K562 (cell line): ENCODE results near the gene C1RL. TPM values are rescaled to one million over a fixed set of nuclear protein-coding genes. Genes with fewer than 3 reads are reported as not detected.
A peak's percentile ranks its signal among the peaks of the same experiment; 100 is the strongest.

Experiments
- CREB3 ChIP-seq: fragments of 450-650 bp; conservative IDR thresholded peaks from 2 replicates; pipeline ENCODE4 v1.6.1; 2016; ENCODE audit warnings: missing genetic modification characterization, low read depth, mild to moderate bottlenecking, missing compliant biosample characterization, moderate library complexity
- CTCFL ChIP-seq: IDR thresholded peaks from 2 replicates; pipeline ENCODE4 v1.6.1; 2011; ENCODE audit warnings: borderline replicate concordance, low read depth, mild to moderate bottlenecking, moderate library complexity, low read length; ENCODE audit not compliant: insufficient read depth, poor library complexity, severe bottlenecking
- GATAD2A ChIP-seq: fragments of 450-650 bp; IDR thresholded peaks from 2 replicates; pipeline ENCODE4 v1.6.1; 2017
- HBP1 ChIP-seq: fragments of 450-650 bp; formaldehyde crosslinking; IDR thresholded peaks from 2 replicates; pipeline ENCODE4 v1.4.0; 2022; ENCODE audit warnings: missing genetic modification characterization
- HNRNPH1 ChIP-seq: fragments of 200-400 bp; formaldehyde crosslinking; optimal IDR thresholded peaks from 2 replicates; pipeline ENCODE3; 2017; ENCODE audit warnings: low read depth, mild to moderate bottlenecking, low read length, moderate library complexity
- MEIS2 ChIP-seq: fragments of 450-650 bp; IDR thresholded peaks from 2 replicates; pipeline ENCODE4 v1.6.1; 2014; ENCODE audit warnings: mild to moderate bottlenecking; ENCODE audit not compliant: partially characterized antibody
- SFPQ ChIP-seq: fragments of 200-400 bp; formaldehyde crosslinking; IDR thresholded peaks from 2 replicates; pipeline ENCODE4 v1.6.1; 2017; ENCODE audit warnings: mild to moderate bottlenecking, low read depth, low read length, moderate library complexity
- TCF3 ChIP-seq: sonication (generic); formaldehyde crosslinking; IDR thresholded peaks from 2 replicates; pipeline ENCODE4 v1.4.0; 2020; ENCODE audit warnings: mild to moderate bottlenecking, missing genetic modification reagents
- THRB ChIP-seq: fragments of 450-650 bp; formaldehyde crosslinking; conservative IDR thresholded peaks from 2 replicates; pipeline ENCODE4 v1.4.0; 2022; ENCODE audit warnings: mild to moderate bottlenecking, missing genetic modification characterization
- TRIM24 ChIP-seq, 2 experiments: fragments of 450-650 bp; IDR thresholded peaks; 2 replicates each; pipeline ENCODE4 v1.6.1; 2016
- TSC22D4 ChIP-seq: fragments of 450-650 bp; IDR thresholded peaks from 2 replicates; pipeline ENCODE4 v1.6.1; 2016; ENCODE audit warnings: missing genetic modification characterization, missing biosample characterization, control low read depth
- XRCC4 ChIP-seq: IDR thresholded peaks from one replicate; pipeline ENCODE4 v1.6.1; 2011; ENCODE audit not compliant: insufficient read depth, insufficient read length; ENCODE audit errors: extremely low read depth
- ZBTB26 ChIP-seq: fragments of 450-650 bp; formaldehyde crosslinking; IDR thresholded peaks from 2 replicates; pipeline ENCODE4 v1.4.0; 2022; ENCODE audit warnings: missing genetic modification characterization
- ZKSCAN3 ChIP-seq: fragments of 250-450 bp; sonication (Bioruptor Pico); IDR thresholded peaks from 2 replicates; pipeline ENCODE4 v1.4.0; 2020
- ZNF707 ChIP-seq: fragments of 250-450 bp; sonication (Bioruptor Pico); conservative IDR thresholded peaks from 2 replicates; pipeline ENCODE4 v1.8.0; 2022; ENCODE audit warnings: inconsistent platforms, mild to moderate bottlenecking, moderate library complexity
- polyA plus RNA-seq, 8 experiments: library from polyadenylated mRNA; depleted of rRNA in 4 of 8; stranded (reverse) in 5 of 8; unstranded in 3 of 8; fragments of >200 nt; fragmentation: Nextera tagmentation in 2 of 8; fragmentation: Illumina TruSeq in 1 of 8; extraction: Ambion mirVana in 2 of 8; extraction: Trizol in 1 of 8; gene quantifications; 2 replicates each; pipeline versions ENCODE4 v1.2.1 to v1.2.3, GENCODE V29; 2011 to 2014; ENCODE audit warnings: inconsistent platforms in 1 of 8, missing spikeins in 1 of 8
- total RNA-seq, 7 experiments: library from RNA; depleted of rRNA in 6 of 7; stranded (reverse); fragments of >200 nt in 6 of 7; fragmentation: Illumina TruSeq in 2 of 7; extraction: Trizol in 2 of 7; gene quantifications; 2 replicates each; pipeline versions ENCODE4 v1.2.1 to v1.2.3, GENCODE V29; 2011 to 2021; ENCODE audit warnings: low replicate concordance in 1 of 7

The C1RL gene
- total and polyA plus RNA-seq, 9 of the 15 experiments (the other 6 are each of a cell fraction or from before 2014, with no cell fraction given) = 1.4 to 10.7 (median 8.0) TPM

GRCh38 chr12:7058163-7058845 lies 50.7 kb downstream of the C1RL start (continued):
- TF ChIP-seq HBP1 (CRISPR knock-in tag) = no peak
- no peak for TF ChIP-seq MEIS2
- no peak for TF ChIP-seq TCF3 (CRISPR knock-in tag)
- peak; percentile 66; the same call in 1 of the 2 replicates for TF ChIP-seq ZNF707 (CRISPR knock-in tag)
- TF ChIP-seq ZBTB26 (CRISPR knock-in tag) = peak; percentile 50; the same call in 1 of the 2 replicates
- no peak for TF ChIP-seq THRB
- TF ChIP-seq SFPQ = no peak
- no peak for TF ChIP-seq CTCFL
- no peak for TF ChIP-seq TSC22D4 (tag)
- TF ChIP-seq GATAD2A = no peak
- no peak for TF ChIP-seq ZKSCAN3 (CRISPR knock-in tag)
- TF ChIP-seq TRIM24 (IDR thresholded peaks at IDR 0.05) = no peak
- no peak for TF ChIP-seq XRCC4
- TF ChIP-seq HNRNPH1 = no peak
- TF ChIP-seq CREB3 = peak; percentile 93
